K562 (cell line): ENCODE results near the gene POLR3C. TPM values are rescaled to one million over a fixed set of nuclear protein-coding genes. Genes with fewer than 3 reads are reported as not detected.

ENCODE experiments used
- CTBP1 ChIP-seq: fragments of 450-650 bp; IDR thresholded peaks from 2 replicates; pipeline ENCODE4 v1.6.1; 2016; ENCODE audit warnings: borderline replicate concordance
- ERF ChIP-seq: fragments of 450-650 bp; formaldehyde crosslinking; IDR thresholded peaks from 2 replicates; pipeline ENCODE4 v1.4.0; 2020; ENCODE audit warnings: mild to moderate bottlenecking, mixed read lengths
- HIVEP1 ChIP-seq: fragments of 250-450 bp; sonication (Bioruptor Pico); IDR thresholded peaks from 2 replicates; pipeline ENCODE4 v1.4.0; 2020; ENCODE audit warnings: mild to moderate bottlenecking
- IFI16 ChIP-seq: fragments of 250-450 bp; sonication (Bioruptor Pico); IDR thresholded peaks from 2 replicates; pipeline ENCODE4 v2.1.2; 2022; ENCODE audit warnings: mild to moderate bottlenecking, inconsistent platforms
- JUN ChIP-seq, 2 experiments: sonication (generic) in 1 of 2; formaldehyde crosslinking in 1 of 2; IDR thresholded peaks; 2 replicates each; pipeline versions ENCODE4 v1.6.1 to v1.8.0; 2012 to 2022; ENCODE audit warnings: borderline replicate concordance in 2 of 2, mild to moderate bottlenecking in 2 of 2, improper control_type of control experiment in 1 of 2, low read depth in 1 of 2, low read length in 1 of 2, missing genetic modification reagents in 1 of 2
- KDM4B ChIP-seq, 2 experiments: fragments of 450-650 bp in 1 of 2; sonication (generic) in 1 of 2; IDR thresholded peaks; 2 replicates each; pipeline ENCODE4 v1.6.1; 2016 to 2017; ENCODE audit warnings: borderline replicate concordance in 2 of 2, antibody characterized with exemption in 1 of 2, low read depth in 1 of 2, mild to moderate bottlenecking in 1 of 2
- NR2C2 ChIP-seq, 2 experiments: fragments of 200-800 bp in 1 of 2; sonication (Bioruptor generic) in 1 of 2; sonication (generic) in 1 of 2; formaldehyde crosslinking in 1 of 2; IDR thresholded peaks; 2 replicates each; pipeline versions ENCODE4 v1.6.1 to v1.8.0; 2016 to 2022; ENCODE audit warnings: mild to moderate bottlenecking in 1 of 2, missing compliant biosample characterization in 1 of 2, missing genetic modification characterization in 1 of 2, missing genetic modification reagents in 1 of 2
- PHB ChIP-seq: fragments of 250-450 bp; sonication (Bioruptor Pico); IDR thresholded peaks from 2 replicates; pipeline ENCODE4 v1.5.0; 2021
- SRSF3 ChIP-seq: fragments of 200-400 bp; formaldehyde crosslinking; IDR thresholded peaks from 2 replicates; pipeline ENCODE4 v1.6.1; 2016; ENCODE audit warnings: mild to moderate bottlenecking, low read length, moderate library complexity; ENCODE audit not compliant: insufficient read depth
- UBTF ChIP-seq, 2 experiments: IDR thresholded peaks; 2 replicates each; pipeline ENCODE4 v1.6.1; 2012; ENCODE audit warnings: improper control_type of control experiment in 2 of 2, low read depth in 2 of 2, low read length in 2 of 2, borderline replicate concordance in 1 of 2
- ZNF263 ChIP-seq: sonication (generic); formaldehyde crosslinking; IDR thresholded peaks from 2 replicates; pipeline ENCODE4 v1.8.0; 2022; ENCODE audit warnings: mild to moderate bottlenecking, missing genetic modification reagents, borderline replicate concordance
- ZSCAN32 ChIP-seq: fragments of 450-650 bp; formaldehyde crosslinking; IDR thresholded peaks from 2 replicates; pipeline ENCODE4 v1.4.0; 2020; ENCODE audit warnings: mild to moderate bottlenecking, moderate library complexity
- polyA plus RNA-seq, 8 experiments: library from polyadenylated mRNA; depleted of rRNA in 4 of 8; stranded (reverse) in 5 of 8; unstranded in 3 of 8; fragments of >200 nt; fragmentation: Nextera tagmentation in 2 of 8; fragmentation: Illumina TruSeq in 1 of 8; extraction: Ambion mirVana in 2 of 8; extraction: Trizol in 1 of 8; gene quantifications; 2 replicates each; pipeline versions ENCODE4 v1.2.1 to v1.2.3, GENCODE V29; 2011 to 2014; ENCODE audit warnings: inconsistent platforms in 1 of 8, missing spikeins in 1 of 8
- total RNA-seq, 7 experiments: library from RNA; depleted of rRNA in 6 of 7; stranded (reverse); fragments of >200 nt in 6 of 7; fragmentation: Illumina TruSeq in 2 of 7; extraction: Trizol in 2 of 7; gene quantifications; 2 replicates each; pipeline versions ENCODE4 v1.2.1 to v1.2.3, GENCODE V29; 2011 to 2021; ENCODE audit warnings: low replicate concordance in 1 of 7
- TF ChIP-seq, protein P1 (sequence below), 2 experiments: fragments of 450-650 bp; IDR thresholded peaks; 2 replicates each; pipeline ENCODE4 v1.6.1; 2016; ENCODE audit warnings: mild to moderate bottlenecking in 2 of 2, borderline replicate concordance in 1 of 2, low read depth in 1 of 2, moderate library complexity in 1 of 2
- TF ChIP-seq, protein P2 (sequence below): sonication (generic); formaldehyde crosslinking; IDR thresholded peaks from 2 replicates; pipeline ENCODE4 v1.8.0; 2022; ENCODE audit warnings: missing genetic modification reagents, mild to moderate bottlenecking, moderate library complexity, borderline replicate concordance

Gene POLR3C
- total and polyA plus RNA-seq, 9 of the 15 experiments (the other 6 are each of a cell fraction or from before 2014, with no cell fraction given) = 19.7 to 64.1 (median 45.2) TPM

DNA sequence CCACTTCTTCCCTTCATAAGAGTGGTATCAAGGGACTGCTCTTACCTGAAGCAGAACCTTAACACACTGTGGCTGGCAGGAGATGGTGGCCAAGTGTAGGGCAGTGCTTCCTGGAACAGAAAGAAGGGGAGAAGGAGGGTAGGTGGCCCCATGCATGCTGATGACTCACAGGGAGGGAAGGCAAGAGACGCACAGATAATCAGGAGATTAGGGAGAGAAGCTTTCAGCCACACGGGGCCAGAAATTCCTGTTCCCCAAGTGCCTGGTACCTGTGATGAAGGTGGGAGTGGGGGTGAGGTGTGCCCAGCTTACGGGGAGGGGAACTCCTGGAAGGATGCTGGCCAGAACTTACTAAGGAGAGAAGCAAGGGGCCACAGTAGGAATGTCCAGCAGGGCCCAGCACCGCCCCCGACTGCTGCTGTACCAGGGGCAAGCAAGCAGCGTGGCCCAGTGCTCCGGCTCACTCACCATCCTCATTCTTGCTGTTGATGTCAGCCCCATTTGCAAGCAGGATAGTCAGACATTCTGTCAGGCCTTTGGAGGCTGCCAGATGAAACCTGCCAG lies 54.0 kb downstream of the POLR3C start (continued):
- TF ChIP-seq, protein P1, sequence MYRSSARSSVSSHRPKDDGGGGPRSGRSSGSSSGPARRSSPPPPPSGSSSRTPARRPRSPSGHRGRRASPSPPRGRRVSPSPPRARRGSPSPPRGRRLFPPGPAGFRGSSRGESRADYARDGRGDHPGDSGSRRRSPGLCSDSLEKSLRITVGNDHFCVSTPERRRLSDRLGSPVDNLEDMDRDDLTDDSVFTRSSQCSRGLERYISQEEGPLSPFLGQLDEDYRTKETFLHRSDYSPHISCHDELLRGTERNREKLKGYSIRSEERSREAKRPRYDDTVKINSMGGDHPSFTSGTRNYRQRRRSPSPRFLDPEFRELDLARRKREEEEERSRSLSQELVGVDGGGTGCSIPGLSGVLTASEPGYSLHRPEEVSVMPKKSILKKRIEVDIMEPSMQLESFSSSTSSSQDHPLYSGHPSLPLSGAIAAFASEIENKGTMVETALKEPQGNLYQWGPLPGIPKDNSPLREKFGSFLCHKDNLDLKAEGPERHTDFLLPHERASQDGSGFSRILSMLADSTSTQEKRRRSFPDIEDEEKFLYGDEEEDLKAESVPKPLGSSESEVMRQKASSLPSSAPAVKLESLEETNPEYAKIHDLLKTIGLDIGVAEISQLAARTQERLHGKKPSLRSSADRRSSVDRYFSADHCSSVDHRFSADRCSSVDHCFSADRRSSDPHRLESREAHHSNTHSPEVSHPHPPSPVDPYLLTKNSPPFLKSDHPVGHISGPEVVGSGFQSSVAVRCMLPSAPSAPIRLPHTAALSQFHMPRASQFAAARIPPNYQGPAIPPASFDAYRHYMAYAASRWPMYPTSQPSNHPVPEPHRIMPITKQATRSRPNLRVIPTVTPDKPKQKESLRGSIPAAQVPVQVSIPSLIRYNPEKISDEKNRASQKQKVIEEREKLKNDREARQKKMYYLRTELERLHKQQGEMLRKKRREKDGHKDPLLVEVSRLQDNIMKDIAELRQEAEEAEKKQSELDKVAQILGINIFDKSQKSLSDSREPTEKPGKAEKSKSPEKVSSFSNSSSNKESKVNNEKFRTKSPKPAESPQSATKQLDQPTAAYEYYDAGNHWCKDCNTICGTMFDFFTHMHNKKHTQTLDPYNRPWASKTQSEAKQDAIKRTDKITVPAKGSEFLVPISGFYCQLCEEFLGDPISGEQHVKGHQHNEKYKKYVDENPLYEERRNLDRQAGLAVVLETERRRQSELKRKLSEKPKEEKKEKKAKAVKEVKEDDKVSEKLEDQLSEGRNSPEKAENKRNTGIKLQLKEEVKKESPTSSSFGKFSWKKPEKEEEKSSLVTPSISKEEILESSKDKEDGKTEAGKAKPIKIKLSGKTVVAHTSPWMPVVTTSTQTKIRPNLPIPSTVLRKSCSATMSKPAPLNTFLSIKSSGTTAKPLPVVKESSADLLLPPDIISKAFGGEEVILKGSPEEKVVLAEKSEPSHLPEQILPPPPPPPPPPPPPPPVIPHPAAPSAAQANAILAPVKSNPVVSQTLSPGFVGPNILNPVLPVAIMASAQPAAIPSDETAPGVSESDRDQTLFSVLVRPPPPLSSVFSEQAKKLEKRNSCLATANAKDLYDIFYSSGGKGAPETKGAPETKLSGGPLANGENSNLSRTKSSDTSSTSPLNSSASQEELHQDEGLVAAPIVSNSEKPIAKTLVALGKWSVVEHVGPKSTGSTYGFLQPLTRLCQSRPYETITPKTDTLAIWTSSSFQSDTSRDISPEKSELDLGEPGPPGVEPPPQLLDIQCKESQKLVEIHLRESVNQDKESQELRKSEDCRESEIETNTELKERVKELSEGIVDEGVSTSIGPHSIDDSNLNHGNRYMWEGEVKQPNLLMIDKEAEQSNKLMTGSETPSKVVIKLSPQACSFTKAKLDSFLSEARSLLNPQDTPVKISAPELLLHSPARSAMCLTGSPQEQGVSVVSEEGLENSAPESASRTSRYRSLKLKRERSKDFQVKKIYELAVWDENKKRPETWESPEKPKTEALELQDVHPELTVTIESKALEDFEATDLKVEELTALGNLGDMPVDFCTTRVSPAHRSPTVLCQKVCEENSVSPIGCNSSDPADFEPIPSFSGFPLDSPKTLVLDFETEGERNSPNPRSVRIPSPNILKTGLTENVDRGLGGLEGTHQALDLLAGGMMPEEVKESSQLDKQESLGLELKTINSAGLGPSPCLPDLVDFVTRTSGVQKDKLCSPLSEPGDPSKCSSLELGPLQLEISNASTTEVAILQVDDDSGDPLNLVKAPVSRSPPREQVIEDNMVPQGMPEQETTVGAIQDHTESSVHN (IDR thresholded peaks at IDR 0.05; ENCODE audit: borderline replicate concordance in 1 of 2, low read depth in 1 of 2) = no peak
- TF ChIP-seq JUN (IDR thresholded peaks at IDR 0.05; ENCODE audit: borderline replicate concordance, low read depth, low read length) = 0 out of 2 replicates have a peak, but pooled peaks have one; percentile 58
- TF ChIP-seq JUN (CRISPR knock-in tag; IDR thresholded peaks at IDR 0.05; ENCODE audit: borderline replicate concordance) = no peak
- no peak for TF ChIP-seq IFI16 (CRISPR knock-in tag)
- TF ChIP-seq PHB (CRISPR knock-in tag) = no peak
- no peak for TF ChIP-seq ERF (CRISPR knock-in tag)
- no peak for TF ChIP-seq NR2C2 (CRISPR knock-in tag; IDR thresholded peaks at IDR 0.05)
- TF ChIP-seq NR2C2 (tag; IDR thresholded peaks at IDR 0.05) = no peak
- TF ChIP-seq ZSCAN32 (CRISPR knock-in tag) = no peak
- TF ChIP-seq, protein P2, sequence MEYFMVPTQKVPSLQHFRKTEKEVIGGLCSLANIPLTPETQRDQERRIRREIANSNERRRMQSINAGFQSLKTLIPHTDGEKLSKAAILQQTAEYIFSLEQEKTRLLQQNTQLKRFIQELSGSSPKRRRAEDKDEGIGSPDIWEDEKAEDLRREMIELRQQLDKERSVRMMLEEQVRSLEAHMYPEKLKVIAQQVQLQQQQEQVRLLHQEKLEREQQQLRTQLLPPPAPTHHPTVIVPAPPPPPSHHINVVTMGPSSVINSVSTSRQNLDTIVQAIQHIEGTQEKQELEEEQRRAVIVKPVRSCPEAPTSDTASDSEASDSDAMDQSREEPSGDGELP (CRISPR knock-in tag) = no peak
- no peak for TF ChIP-seq SRSF3
- no peak for TF ChIP-seq UBTF (IDR thresholded peaks at IDR 0.05; ENCODE audit: borderline replicate concordance in 1 of 2, low read depth in 2 of 2, low read length in 2 of 2)
- no peak for TF ChIP-seq KDM4B (IDR thresholded peaks at IDR 0.05; ENCODE audit: borderline replicate concordance in 2 of 2, low read depth in 1 of 2)
- peak; percentile 47; the same call in 1 of the 2 replicates for TF ChIP-seq CTBP1
- TF ChIP-seq ZNF263 = no peak
- TF ChIP-seq HIVEP1 = no peak
